ENCODE measurements around the gene TNNI3K.

DNA sequence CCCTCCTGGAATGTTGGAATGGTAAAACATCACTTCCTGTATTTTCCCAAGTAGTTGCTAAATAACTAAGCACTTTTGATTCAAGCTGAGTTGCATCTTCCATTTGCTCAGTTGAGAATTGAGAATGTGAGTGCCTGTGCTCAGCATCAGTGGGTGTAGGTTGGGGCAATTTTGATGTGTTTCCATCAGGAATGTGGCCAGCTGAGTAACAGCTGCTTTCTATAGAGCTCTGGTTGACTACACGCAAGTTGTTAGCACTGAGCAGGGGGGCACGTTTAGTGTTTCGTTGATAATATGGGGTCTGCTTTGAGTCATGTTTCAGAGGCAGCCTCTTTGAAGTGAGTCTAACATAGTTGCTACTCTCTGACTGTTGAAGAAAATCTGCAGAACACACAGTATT lies 235.7 kb downstream of the TNNI3K start:
- TF ChIP-seq, protein P1, sequence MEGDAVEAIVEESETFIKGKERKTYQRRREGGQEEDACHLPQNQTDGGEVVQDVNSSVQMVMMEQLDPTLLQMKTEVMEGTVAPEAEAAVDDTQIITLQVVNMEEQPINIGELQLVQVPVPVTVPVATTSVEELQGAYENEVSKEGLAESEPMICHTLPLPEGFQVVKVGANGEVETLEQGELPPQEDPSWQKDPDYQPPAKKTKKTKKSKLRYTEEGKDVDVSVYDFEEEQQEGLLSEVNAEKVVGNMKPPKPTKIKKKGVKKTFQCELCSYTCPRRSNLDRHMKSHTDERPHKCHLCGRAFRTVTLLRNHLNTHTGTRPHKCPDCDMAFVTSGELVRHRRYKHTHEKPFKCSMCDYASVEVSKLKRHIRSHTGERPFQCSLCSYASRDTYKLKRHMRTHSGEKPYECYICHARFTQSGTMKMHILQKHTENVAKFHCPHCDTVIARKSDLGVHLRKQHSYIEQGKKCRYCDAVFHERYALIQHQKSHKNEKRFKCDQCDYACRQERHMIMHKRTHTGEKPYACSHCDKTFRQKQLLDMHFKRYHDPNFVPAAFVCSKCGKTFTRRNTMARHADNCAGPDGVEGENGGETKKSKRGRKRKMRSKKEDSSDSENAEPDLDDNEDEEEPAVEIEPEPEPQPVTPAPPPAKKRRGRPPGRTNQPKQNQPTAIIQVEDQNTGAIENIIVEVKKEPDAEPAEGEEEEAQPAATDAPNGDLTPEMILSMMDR (IDR thresholded peaks at IDR 0.05) = no peak
- no peak for TF ChIP-seq POLR2A (IDR thresholded peaks at IDR 0.05)

Measured in right lobe of liver (tissue), 4 donors.